Measurements from ENCODE around the gene CDH4. TPM values are rescaled to one million over a fixed set of nuclear protein-coding genes. Genes with fewer than 3 reads are reported as not detected.

The CDH4 gene
- total RNA-seq, 1 donor from 2014 or later = 39.7 TPM

GRCh38 chr20:61438285-61438684 is 186.2 kb downstream of the CDH4 start:
- no peak for TF ChIP-seq CTCF (IDR thresholded peaks at IDR 0.05; ENCODE audit: insufficient read depth, low read length, poor library complexity, severe bottlenecking)
- Histone ChIP-seq H3K36me3 (ENCODE audit: control insufficient read depth, insufficient read depth, low read length) (no peaks in the 10 kb centered on the region), H3K4me3 (ENCODE audit: low read depth, low read length) (no peak overlapping the region), H3K27me3 (ENCODE audit: control insufficient read depth, insufficient read depth, low read length) (no peaks in the 10 kb centered on the region)
- no peak for DNase-seq (ENCODE audit: low read depth)

- no peak for TF ChIP-seq CTCF (IDR thresholded peaks at IDR 0.05; ENCODE audit: insufficient read depth, low read length, poor library complexity, severe bottlenecking)
- H3K27me3 ChIP-seq (ENCODE audit: control insufficient read depth, insufficient read depth, low read length) = no peaks in the 10 kb centered on the region
- no peak overlapping the region for H3K4me3 ChIP-seq (ENCODE audit: low read depth, low read length)
- DNase-seq (ENCODE audit: low read depth) = no peak
- no peaks in the 10 kb centered on the region for H3K36me3 ChIP-seq (ENCODE audit: control insufficient read depth, insufficient read depth, low read length)
Observed at GRCh38 chr20:61439251-61439650, 187.2 kb downstream of the CDH4 start.

- H3K27me3 ChIP-seq (ENCODE audit: control insufficient read depth, insufficient read depth, low read length) = no peaks in the 10 kb centered on the region
- H3K4me3 ChIP-seq (ENCODE audit: low read depth, low read length) = no peak overlapping the region
- no peak for TF ChIP-seq CTCF (IDR thresholded peaks at IDR 0.05; ENCODE audit: insufficient read depth, low read length, poor library complexity, severe bottlenecking)
- DNase-seq (ENCODE audit: low read depth) = no peak
- no peaks in the 10 kb centered on the region for H3K36me3 ChIP-seq (ENCODE audit: control insufficient read depth, insufficient read depth, low read length)
Observed at GRCh38 chr20:61440548-61441055, 188.5 kb downstream of the CDH4 start.

- no peak for TF ChIP-seq CTCF (IDR thresholded peaks at IDR 0.05; ENCODE audit: insufficient read depth, low read length, poor library complexity, severe bottlenecking)
- H3K27me3 ChIP-seq (ENCODE audit: control insufficient read depth, insufficient read depth, low read length) = no peaks in the 10 kb centered on the region
- H3K36me3 ChIP-seq (ENCODE audit: control insufficient read depth, insufficient read depth, low read length) = no peaks in the 10 kb centered on the region
- H3K4me3 ChIP-seq (ENCODE audit: low read depth, low read length) = no peak overlapping the region
- no peak for DNase-seq (ENCODE audit: low read depth)
Observed at GRCh38 chr20:61441537-61441936, 189.5 kb downstream of the CDH4 start.

- TF ChIP-seq CTCF (IDR thresholded peaks at IDR 0.05; ENCODE audit: insufficient read depth, low read length, poor library complexity, severe bottlenecking) = no peak
- no peak for DNase-seq (ENCODE audit: low read depth)
Observed at GRCh38 chr20:61442075-61442670, 190.1 kb downstream of the CDH4 start.

GRCh38 chr20:61442718-61443117 is 190.7 kb downstream of the CDH4 start:
- H3K27me3 ChIP-seq (ENCODE audit: control insufficient read depth, insufficient read depth, low read length) = no peaks in the 10 kb centered on the region
- no peak for TF ChIP-seq CTCF (IDR thresholded peaks at IDR 0.05; ENCODE audit: insufficient read depth, low read length, poor library complexity, severe bottlenecking)
- no peaks in the 10 kb centered on the region for H3K36me3 ChIP-seq (ENCODE audit: control insufficient read depth, insufficient read depth, low read length)
- no peak for DNase-seq (ENCODE audit: low read depth)
- H3K4me3 ChIP-seq (ENCODE audit: low read depth, low read length) = no peak overlapping the region

More at GRCh38 chr20:61442075-61442670, 190.1 kb downstream of the CDH4 start:
- Histone ChIP-seq H3K4me3 (ENCODE audit: low read depth, low read length) (no peak overlapping the region), H3K36me3 (ENCODE audit: control insufficient read depth, insufficient read depth, low read length) (no peaks in the 10 kb centered on the region), H3K27me3 (ENCODE audit: control insufficient read depth, insufficient read depth, low read length) (no peaks in the 10 kb centered on the region)
